NCI-H2171 (cell line): Measurements from ENCODE around the gene ODC1.
"Not testable (repeated sequence)": the region's sequence is repeated elsewhere in the genome, so short reads cannot be mapped to it uniquely, and the experiment has no call there.

Source experiments
- DNase-seq: peaks from one replicate; lab custom pipeline; 2025; lab: John Stamatoyannopoulos, UW

ODC1 gene

DNA sequence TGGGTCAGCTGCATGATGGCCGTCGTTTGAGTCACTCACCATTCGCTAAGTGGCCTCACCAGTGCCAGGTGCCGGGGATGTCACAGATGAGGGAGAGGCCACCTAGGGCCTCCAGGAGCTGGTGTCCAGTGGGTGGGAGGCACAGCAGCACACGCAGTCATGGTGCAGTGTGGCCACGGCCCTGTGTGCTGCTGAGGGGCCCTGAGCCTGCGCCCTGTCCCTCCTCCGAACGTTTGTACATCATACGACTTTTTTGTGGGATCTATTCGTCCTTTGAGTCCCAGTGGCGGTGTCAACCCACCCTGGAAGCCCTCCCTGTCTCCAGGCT, 30.1 kb upstream of the ODC1 start:
- no peak for DNase-seq

- no peak for DNase-seq
These were observed 29.5 kb upstream of the ODC1 start for GRCh38 chr2:10477443-10478297.

DNA sequence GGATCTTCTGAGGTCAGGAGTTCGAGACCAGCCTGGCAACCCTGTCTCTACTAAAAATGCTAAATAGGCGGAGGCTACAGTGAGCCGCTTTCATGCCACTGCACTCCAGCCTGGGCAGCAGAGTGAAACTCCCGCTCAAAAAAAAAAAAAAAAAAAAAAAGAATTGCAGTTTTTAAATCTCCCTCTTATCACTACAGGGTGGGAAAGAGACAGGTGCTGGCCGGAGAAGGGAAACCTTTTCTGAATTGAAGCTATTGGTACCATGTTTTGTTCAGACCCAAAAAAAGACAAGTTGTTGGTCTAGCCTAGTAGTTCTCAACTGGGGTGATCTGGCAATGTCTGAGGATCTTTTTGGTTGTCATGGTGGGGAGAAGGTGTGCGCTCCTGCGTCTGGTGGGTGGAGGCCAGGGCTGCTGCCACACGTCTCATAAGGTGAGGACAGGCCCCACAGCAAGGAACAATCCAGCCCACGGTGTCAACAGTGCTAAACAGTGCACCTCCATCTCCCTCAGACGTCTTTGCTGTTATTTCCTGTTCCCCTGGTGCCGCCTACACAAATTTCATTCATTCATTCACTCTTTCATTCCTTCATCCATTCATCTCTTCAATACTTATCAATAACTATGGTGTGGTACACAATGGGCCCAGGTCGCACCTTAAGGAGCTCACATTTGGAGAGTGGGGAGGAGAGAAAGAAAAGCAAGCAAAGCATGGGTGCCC, 28.8 kb upstream of the ODC1 start:
- no peak for DNase-seq

- no peak for DNase-seq
These were observed 27.9 kb upstream of the ODC1 start for GRCh38 chr2:10475811-10476660.

DNA sequence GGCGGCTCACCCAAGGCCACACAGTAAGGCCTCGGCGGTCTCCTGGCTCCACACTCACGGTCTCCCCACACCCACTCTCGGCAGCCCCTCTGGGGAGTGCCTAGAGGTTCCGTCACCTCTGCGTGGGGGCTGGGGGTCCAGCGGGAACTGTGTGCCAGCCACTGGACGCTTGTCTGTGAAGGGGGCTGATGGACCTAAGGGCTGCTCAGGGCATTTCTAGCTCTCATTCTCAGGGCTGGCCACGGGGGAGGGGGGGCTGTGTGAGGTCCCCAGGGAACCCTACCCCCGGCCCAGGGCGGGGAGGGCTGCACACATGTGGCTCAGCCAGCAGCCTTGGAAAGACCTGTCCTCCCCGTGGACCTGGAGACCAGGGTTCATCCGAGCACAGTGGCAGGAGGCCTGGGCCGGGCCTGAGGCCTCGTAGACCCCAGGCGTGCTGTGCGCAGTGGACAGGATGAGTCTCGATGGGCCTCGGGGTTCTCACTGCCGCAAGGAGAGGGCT, 27.1 kb upstream of the ODC1 start:
- DNase-seq: no peak

- DNase-seq: no peak
These were observed 25.1 kb upstream of the ODC1 start for GRCh38 chr2:10473121-10473756.

DNA sequence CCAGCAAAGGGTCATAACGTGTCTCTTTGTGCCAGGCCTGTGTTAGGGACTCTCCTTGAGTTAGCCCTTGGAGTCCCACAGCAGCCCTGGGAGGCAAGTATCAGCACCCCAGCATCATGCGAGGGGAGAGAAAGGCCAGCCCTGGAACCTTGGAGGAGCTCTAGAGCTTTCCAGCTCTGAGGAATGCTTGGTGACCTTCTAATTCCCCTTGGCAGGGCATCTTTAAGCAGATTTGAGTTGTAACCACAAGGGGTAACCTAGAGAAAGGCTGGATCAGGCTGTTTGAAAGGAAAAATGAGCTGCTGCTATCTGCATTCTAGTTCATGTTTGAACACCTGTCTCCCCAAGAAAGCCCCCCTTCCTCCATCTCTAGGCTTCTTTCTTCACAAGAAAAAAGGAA, 23.8 kb upstream of the ODC1 start:
- DNase-seq: no peak

GRCh38 chr2:10471046-10471571, 23.0 kb upstream of the ODC1 start:
- no peak for DNase-seq

- DNase-seq: no peak
These were observed 22.0 kb upstream of the ODC1 start for GRCh38 chr2:10469955-10470608.

DNA sequence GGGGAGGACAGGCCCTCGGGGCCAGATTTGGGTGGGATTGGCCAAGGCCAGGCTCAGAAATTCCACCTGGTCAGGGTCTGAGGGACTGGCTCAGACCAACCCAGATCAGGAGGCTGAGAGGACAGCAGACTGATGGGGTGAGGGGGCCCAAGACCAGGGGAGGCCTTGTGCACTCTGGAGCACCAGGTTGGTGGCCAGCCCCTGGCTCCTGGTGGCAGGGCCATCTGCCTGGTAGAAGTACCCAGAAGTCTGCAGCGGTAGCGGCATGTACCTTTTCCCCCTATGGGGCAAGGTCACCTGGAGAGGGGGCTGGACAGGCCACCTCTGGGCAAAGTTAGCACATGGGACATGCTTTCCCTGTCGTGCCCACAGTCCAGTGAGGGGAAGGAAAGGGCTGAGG, 21.2 kb upstream of the ODC1 start:
- DNase-seq: no peak

DNA sequence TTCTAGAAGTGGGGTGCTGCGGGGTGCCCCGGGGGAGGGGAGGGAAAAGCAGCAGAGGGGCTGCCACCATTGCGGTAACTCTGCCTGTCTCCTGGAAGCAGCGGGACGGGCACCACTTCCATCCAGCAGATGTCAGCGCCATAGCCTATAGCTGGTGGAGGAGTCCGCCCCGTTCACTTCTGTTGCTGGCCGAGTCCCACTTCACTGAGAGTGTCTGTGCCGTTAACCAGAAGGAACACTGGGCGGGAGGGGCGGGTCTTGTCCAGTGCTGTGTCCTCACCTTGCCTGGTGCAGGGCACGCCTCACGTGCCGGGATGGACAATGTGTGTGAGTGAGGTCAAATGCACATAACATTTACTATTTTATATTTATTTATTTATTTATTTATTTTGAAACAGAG, 19.3 kb upstream of the ODC1 start:
- DNase-seq: no peak

DNA sequence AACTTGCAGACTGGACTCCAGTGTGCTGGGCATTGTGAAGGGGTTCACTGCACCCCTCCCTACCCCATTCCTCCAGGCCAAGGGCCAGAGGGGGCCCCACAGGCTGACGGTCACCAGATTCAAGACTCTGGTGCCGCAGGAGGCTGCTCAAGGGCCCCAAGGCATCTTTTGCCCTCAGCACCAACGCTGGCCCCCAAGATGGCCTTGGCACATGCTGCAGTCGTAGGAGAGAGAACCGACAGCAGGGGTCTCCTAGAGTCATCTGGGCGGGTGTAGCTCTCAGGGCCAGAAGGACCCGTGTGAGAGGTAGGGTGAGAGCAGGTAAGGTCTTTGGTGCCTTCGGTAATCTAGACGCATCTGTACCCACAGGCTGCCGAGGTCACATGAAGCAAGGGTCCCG, 18.7 kb upstream of the ODC1 start:
- no peak for DNase-seq

GRCh38 chr2:10465910-10466309, 17.8 kb upstream of the ODC1 start:
- DNase-seq: no peak

DNA sequence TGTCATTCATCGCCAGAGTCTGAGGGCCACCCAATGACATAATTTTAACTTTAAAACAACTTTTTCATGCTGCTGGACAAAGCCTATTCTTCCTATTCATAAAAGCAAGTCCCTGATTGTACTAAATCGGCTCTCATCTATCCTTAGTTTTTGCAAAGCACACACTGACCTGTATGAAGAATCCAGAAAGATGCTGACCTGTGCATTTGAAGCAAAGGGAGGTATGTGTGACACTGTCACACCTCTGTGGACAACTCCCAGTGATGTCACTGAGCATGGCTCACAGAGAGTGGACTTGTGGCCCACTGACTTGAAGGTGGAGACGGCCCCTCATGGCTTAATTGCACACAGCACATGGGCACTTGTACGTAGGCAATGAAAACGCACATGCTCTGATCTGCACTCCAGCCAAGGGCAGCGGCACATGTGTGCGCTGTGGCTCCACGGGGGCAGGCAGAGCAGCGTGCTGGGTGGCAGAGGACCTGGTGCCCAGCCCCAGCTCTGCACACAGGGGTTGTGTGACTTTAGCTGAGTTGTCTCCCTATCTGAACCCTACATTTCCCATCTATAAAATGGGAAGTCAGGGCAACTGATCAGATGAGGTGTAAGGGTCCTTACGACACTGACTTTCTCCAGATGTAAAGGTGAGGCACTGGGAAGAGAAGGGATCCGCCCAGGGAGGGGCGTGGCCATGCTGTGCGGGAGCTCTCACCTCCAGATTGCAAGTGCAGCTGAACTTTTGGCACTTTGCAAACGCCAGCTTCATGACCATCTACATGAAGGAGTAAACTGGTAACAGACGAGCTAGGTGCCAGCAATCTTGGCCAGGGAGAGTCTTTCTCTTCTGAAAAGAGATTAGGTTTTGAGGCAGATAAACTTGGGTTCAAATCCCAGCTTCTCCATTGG, 14.3 kb upstream of the ODC1 start:
- DNase-seq: no peak

DNA sequence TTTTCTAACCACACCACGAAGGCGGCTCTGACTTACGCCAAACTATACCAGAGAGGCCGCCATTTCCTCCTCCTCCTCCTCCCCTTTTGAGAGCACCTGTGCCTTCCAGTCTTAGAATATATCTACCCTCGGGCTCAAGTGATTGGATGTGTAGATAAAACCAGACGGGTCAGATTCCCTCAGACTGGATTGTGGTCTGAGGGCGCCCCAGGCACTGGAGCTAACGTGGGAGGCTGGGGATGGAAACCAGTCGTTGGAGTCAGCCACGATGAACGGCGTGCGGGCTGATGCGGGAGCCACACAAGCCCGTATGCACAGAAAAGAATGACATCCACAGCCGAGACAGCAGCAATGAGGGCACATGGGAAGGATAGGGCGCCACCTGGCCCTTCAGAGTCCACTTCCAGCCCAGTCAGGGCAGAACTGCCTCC, 12.3 kb upstream of the ODC1 start:
- DNase-seq: no peak

- no peak for DNase-seq
These were observed 9.9 kb upstream of the ODC1 start for GRCh38 chr2:10457846-10458598.

DNA sequence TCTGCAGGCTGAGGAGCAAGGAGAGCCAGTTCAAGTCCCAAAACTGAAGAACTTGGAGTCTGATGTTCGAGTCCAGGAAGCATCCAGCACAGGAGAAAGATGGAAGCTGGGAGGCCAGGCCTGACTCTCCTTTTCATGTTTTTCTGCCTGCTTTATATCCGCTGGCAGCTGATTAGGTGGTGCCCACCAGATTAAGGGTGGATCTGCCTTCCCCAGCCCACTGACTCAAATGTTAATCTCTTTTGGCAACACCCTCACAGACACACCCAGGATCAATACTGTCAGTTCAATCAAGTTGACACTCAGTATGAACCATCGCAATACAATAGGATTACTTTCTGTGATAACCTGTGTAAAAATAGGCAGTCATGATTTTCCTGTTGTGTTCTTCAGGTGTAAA, 9.1 kb upstream of the ODC1 start:
- not testable (repeated sequence) for DNase-seq

- DNase-seq: no peak
These were observed 6.4 kb upstream of the ODC1 start for GRCh38 chr2:10454505-10454904.

GRCh38 chr2:10453905-10454298, 5.8 kb upstream of the ODC1 start:
- DNase-seq: no peak
